ENCODE results near the gene MACROD2. TPM values are rescaled to one million over a fixed set of nuclear protein-coding genes. Genes with fewer than 3 reads are reported as not detected.
"Not testable (repeated sequence)": the region's sequence is repeated elsewhere in the genome, so short reads cannot be mapped to it uniquely, and the experiment has no call there.

The MACROD2 gene
- total RNA-seq, 1 experiment from 2014 or later = 3.7 TPM

GRCh38 chr20:14266246-14266645 lies 270.9 kb downstream of the MACROD2 start:
- Histone ChIP-seq H3K9ac (ENCODE audit: low read length) (no peak overlapping the region), H3K27me3 (ENCODE audit: insufficient read depth, low read length) (no peaks in the 10 kb centered on the region), H3K79me2 (ENCODE audit: insufficient read depth, low read length) (no peaks in the 10 kb centered on the region), H3K4me2 (ENCODE audit: low read length) (no peak overlapping the region), H2AFZ (ENCODE audit: low read depth, low read length, poor library complexity, severe bottlenecking) (no peak overlapping the region), H3K4me1 (ENCODE audit: control insufficient read depth in 1 of 2, insufficient read depth in 2 of 2, low read length in 2 of 2) (no peaks in the 10 kb centered on the region), H4K20me1 (ENCODE audit: insufficient read depth) (no peaks in the 10 kb centered on the region), H3K9me3 (ENCODE audit: control insufficient read depth in 1 of 2, insufficient read depth in 1 of 2, low read depth in 1 of 2, low read length in 2 of 2) (no peaks in the 10 kb centered on the region), H3K36me3 (ENCODE audit: control insufficient read depth in 1 of 2, insufficient read depth in 2 of 2, low read length in 2 of 2) (no peaks in the 10 kb centered on the region), H3K27ac (ENCODE audit: low read depth, low read length) (no peak overlapping the region), H3K4me3 (replicated peaks in 1 of 2; ENCODE audit: low read depth in 1 of 2, low read length in 2 of 2) (no peak overlapping the region), H3K9me2 (ENCODE audit: insufficient read depth) (no peaks in the 10 kb centered on the region)
- ChIA-PET RAD21 (ENCODE audit: low non-redundant PET in 1 of 2, low total read pairs in 2 of 2, uncharacterized antibody in 2 of 2, unreplicated experiment in 2 of 2) (no interaction called here), CTCF (no interaction called here), POLR2A (no interaction called here)
- DNase-seq (ENCODE audit: low read depth, low spot score) = no peak
- intact Hi-C loops (cut with micrococcal nuclease) = no loop called here
- no TSS peak for BruUV-seq (replicated peaks)
- ATAC-seq = no peak
- TF ChIP-seq YY1 (IDR thresholded peaks at IDR 0.05; ENCODE audit: extremely low read depth, insufficient replicate concordance, low read depth, low read length) (no peak), RAD21 (IDR thresholded peaks at IDR 0.05; ENCODE audit: low read depth) (no peak), ELF1 (IDR thresholded peaks at IDR 0.05; ENCODE audit: borderline replicate concordance, low read depth) (no peak), POLR2AphosphoS5 (IDR thresholded peaks at IDR 0.05; ENCODE audit: low read depth, low read length) (no peak), REST (IDR thresholded peaks at IDR 0.05; ENCODE audit: low read depth) (no peak), CBX3 (IDR thresholded peaks at IDR 0.05; ENCODE audit: low read depth) (no peak), FOSL1 (IDR thresholded peaks at IDR 0.05; ENCODE audit: low read depth) (no peak)

GRCh38 chr20:14270751-14271150 lies 275.4 kb downstream of the MACROD2 start:
- BruUV-seq (replicated peaks); H3K9me3 ChIP-seq (ENCODE audit: control insufficient read depth in 1 of 2, insufficient read depth in 1 of 2, low read depth in 1 of 2, low read length in 2 of 2); H3K4me1 ChIP-seq (ENCODE audit: control insufficient read depth in 1 of 2, insufficient read depth in 2 of 2, low read length in 2 of 2); H3K27ac ChIP-seq (ENCODE audit: low read depth, low read length); intact Hi-C loops (cut with micrococcal nuclease); RAD21 ChIA-PET (ENCODE audit: low non-redundant PET in 1 of 2, low total read pairs in 2 of 2, uncharacterized antibody in 2 of 2, unreplicated experiment in 2 of 2); H3K36me3 ChIP-seq (ENCODE audit: control insufficient read depth in 1 of 2, insufficient read depth in 2 of 2, low read length in 2 of 2); POLR2A ChIA-PET; H2AFZ ChIP-seq (ENCODE audit: low read depth, low read length, poor library complexity, severe bottlenecking); H3K9ac ChIP-seq (ENCODE audit: low read length); H3K9me2 ChIP-seq (ENCODE audit: insufficient read depth); H3K27me3 ChIP-seq (ENCODE audit: insufficient read depth, low read length); H3K4me2 ChIP-seq (ENCODE audit: low read length); DNase-seq (ENCODE audit: low read depth, low spot score); H3K79me2 ChIP-seq (ENCODE audit: insufficient read depth, low read length); CTCF ChIA-PET; H4K20me1 ChIP-seq (ENCODE audit: insufficient read depth); H3K4me3 ChIP-seq (replicated peaks in 1 of 2; ENCODE audit: low read depth in 1 of 2, low read length in 2 of 2); ATAC-seq: not testable (repeated sequence)

All from HCT116 (cell line).